Activated naive CD4-positive, alpha-beta T cell treated with anti-CD3 and anti-CD28 coated beads, Interleukin-2, amount 10 ng/mL, durations not matched to agents 5 hours and 36 hours (primary cell): ENCODE results near the gene TRIM62. TPM values are rescaled to one million over a fixed set of nuclear protein-coding genes. Genes with fewer than 3 reads are reported as not detected.

ENCODE experiments used
- total RNA-seq, 2 experiments: library from RNA; stranded (reverse); gene quantifications; one replicate each; pipeline ENCODE4 v1.2.3, GENCODE V29; 2021

Gene TRIM62
- total RNA-seq: 10 to 100 TPM; 11.2 to 13.3 TPM

GRCh38 chr1:33181921-33182341 is at the start of gene TRIM62:
Gene TRIM62, minus strand, starts transcription at chr1:33182043. Its CDS starts 611 bp downstream, at chr1:33181432.

Other genes starting within 250 kb of the TRIM62 start
- gene RNF19B, start 217.2 kb downstream of the TRIM62 start, total RNA-seq: 10 to 100 TPM; 17.9 to 18.7 TPM
- gene AK2, start 145.2 kb downstream of the TRIM62 start, total RNA-seq: 100 to 1,000 TPM; 148 to 156 TPM
- gene AZIN2, start 100.9 kb downstream of the TRIM62 start, total RNA-seq: 1 to 10 TPM; 6.6 to 7.0 TPM
- gene ZNF362, start 74.4 kb upstream of the TRIM62 start, total RNA-seq: 10 to 100 TPM; 20.0 to 20.6 TPM
- gene A3GALT2, start 139.1 kb upstream of the TRIM62 start, total RNA-seq: not detected
- gene PHC2, start 249.1 kb upstream of the TRIM62 start, total RNA-seq: 10 to 100 TPM; 41.4 to 42.3 TPM